CD14-positive monocyte (primary cell): ENCODE results near the gene ARCN1. TPM values are rescaled to one million over a fixed set of nuclear protein-coding genes. Genes with fewer than 3 reads are reported as not detected.

Source experiments
- DNase-seq, 3 donors: peaks; one replicate each; pipeline ENCODE4 v3.0.0-alpha.2; 2011 to 2022
- H2AFZ ChIP-seq: 2 replicates; pipeline ENCODE4 v1.6.0; 2012; ENCODE audit warnings: mild to moderate bottlenecking, low read depth, low read length, inconsistent platforms; ENCODE audit not compliant: insufficient read depth, poor library complexity, severe bottlenecking
- H3K27ac ChIP-seq, 2 donors: 1 replicate in 1 of 2; 2 replicates in 1 of 2; pipeline ENCODE4 v1.5.1; 2012 to 2013; ENCODE audit warnings: low read length in 2 of 2, control low read depth in 1 of 2, inconsistent platforms in 1 of 2, low read depth in 1 of 2, mild to moderate bottlenecking in 1 of 2
- H3K27me3 ChIP-seq, 2 donors: one replicate each; pipeline versions ENCODE4 v1.6.0 to v1.6.1; 2011 to 2013; ENCODE audit warnings: low read length in 2 of 2; ENCODE audit not compliant: control insufficient read depth in 2 of 2, insufficient read depth in 2 of 2
- H3K36me3 ChIP-seq, 2 donors: replicated peaks in 1 of 2; 1 replicate in 1 of 2; 2 replicates in 1 of 2; pipeline versions ENCODE4 v1.5.1 to v1.6.1; 2012 to 2013; ENCODE audit warnings: low read length in 2 of 2, control low read depth in 1 of 2, inconsistent platforms in 1 of 2, mild to moderate bottlenecking in 1 of 2; ENCODE audit not compliant: insufficient read depth in 2 of 2, control insufficient read depth in 1 of 2
- H3K4me1 ChIP-seq, 2 donors: 1 replicate in 1 of 2; 2 replicates in 1 of 2; pipeline versions ENCODE4 v1.5.1 to v1.6.1; 2012 to 2013; ENCODE audit warnings: low read length in 2 of 2, control low read depth in 1 of 2, inconsistent platforms in 1 of 2, mild to moderate bottlenecking in 1 of 2, moderate library complexity in 1 of 2; ENCODE audit not compliant: insufficient read depth in 2 of 2, control insufficient read depth in 1 of 2
- H3K4me2 ChIP-seq: replicated peaks from 2 replicates; pipeline ENCODE3; 2012; ENCODE audit warnings: low read length, moderate library complexity, mild to moderate bottlenecking; ENCODE audit not compliant: poor library complexity, severe bottlenecking; ENCODE audit errors: extremely low read depth
- H3K4me3 ChIP-seq, 3 experiments: fragments of 200-600 bp in 1 of 3; sonication (generic) in 1 of 3; replicated peaks in 1 of 3; 1 replicate in 2 of 3; 2 replicates in 1 of 3; pipeline ENCODE4 v1.5.1; 2011 to 2013; ENCODE audit warnings: low read length in 3 of 3, mild to moderate bottlenecking in 3 of 3, control low read depth in 2 of 3, low read depth in 2 of 3, inconsistent platforms in 1 of 3, moderate library complexity in 1 of 3
- H3K79me2 ChIP-seq: 2 replicates; pipeline ENCODE4 v1.6.0; 2012; ENCODE audit warnings: mild to moderate bottlenecking, control low read depth, inconsistent platforms, low read length, moderate library complexity; ENCODE audit not compliant: insufficient read depth
- H3K9ac ChIP-seq: 2 replicates; pipeline ENCODE4 v1.6.0; 2017; ENCODE audit warnings: low read length, mild to moderate bottlenecking; ENCODE audit not compliant: insufficient read depth, poor library complexity, severe bottlenecking
- H3K9me3 ChIP-seq, 2 donors: replicated peaks in 1 of 2; 1 replicate in 1 of 2; 2 replicates in 1 of 2; pipeline versions ENCODE4 v1.5.1 to v1.6.1; 2012 to 2013; ENCODE audit warnings: low read length in 2 of 2, control low read depth in 1 of 2; ENCODE audit not compliant: control insufficient read depth in 1 of 2, insufficient read depth in 1 of 2
- H4K20me1 ChIP-seq: 2 replicates; pipeline ENCODE4 v1.6.0; 2012; ENCODE audit warnings: mild to moderate bottlenecking, low read length, control low read depth, moderate library complexity; ENCODE audit not compliant: insufficient read depth
- H3K27ac Mint-ChIP-seq, 7 donors: one replicate each; pipeline ENCODE4 v1.8.0; 2020; ENCODE audit warnings: mild to moderate bottlenecking in 7 of 7, mixed read lengths in 7 of 7, moderate library complexity in 6 of 7, inconsistent platforms in 2 of 7
- H3K27me3 Mint-ChIP-seq, 3 donors: one replicate each; pipeline ENCODE4 v1.8.0; 2021 to 2022; ENCODE audit warnings: low read depth in 3 of 3, mild to moderate bottlenecking in 3 of 3, mixed read lengths in 3 of 3, moderate library complexity in 3 of 3, inconsistent platforms in 1 of 3
- H3K36me3 Mint-ChIP-seq, 2 donors: one replicate each; pipeline ENCODE4 v1.8.0; 2020; ENCODE audit warnings: mixed read lengths in 2 of 2, inconsistent platforms in 1 of 2, mild to moderate bottlenecking in 1 of 2
- H3K4me1 Mint-ChIP-seq: one replicate; pipeline ENCODE4 v1.8.0; 2020; ENCODE audit warnings: mild to moderate bottlenecking, mixed read lengths
- H3K4me3 Mint-ChIP-seq, 2 donors: one replicate each; pipeline ENCODE4 v1.8.0; 2020; ENCODE audit warnings: mild to moderate bottlenecking in 2 of 2, mixed read lengths in 2 of 2, moderate library complexity in 1 of 2
- H3K9me3 Mint-ChIP-seq, 7 donors: one replicate each; pipeline ENCODE4 v1.8.0; 2020 to 2022; ENCODE audit warnings: mixed read lengths in 7 of 7, mild to moderate bottlenecking in 6 of 7, moderate library complexity in 6 of 7, inconsistent platforms in 2 of 7
- WGBS: methylation state at CpG from one replicate; pipeline ENCODE4 v1.1.5; 2013; ENCODE audit warnings: missing lambda C conversion rate; ENCODE audit not compliant: insufficient coverage; 5-methylcytosine and 5-hydroxymethylcytosine counted together
- intact Hi-C, 2 donors: fragments of 100-400 bp; cut with micrococcal nuclease; formaldehyde crosslinking; loops; one replicate each; pipeline versions ENCODE4 v1.15.0 to v1.15.1; 2023
- polyA plus RNA-seq, 3 donors: library from polyadenylated mRNA; depleted of rRNA in 1 of 3; unstranded in 2 of 3; stranded (reverse) in 1 of 3; fragments of 300-500 nt in 2 of 3; fragments of >200 nt in 1 of 3; fragmentation: Illumina TruSeq in 2 of 3; gene quantifications; 1 replicate in 2 of 3; 2 replicates in 1 of 3; pipeline ENCODE4 v1.2.3, GENCODE V29; 2012 to 2021
- TF ChIP-seq, protein P1 (sequence below): fragments of 200-600 bp; IDR thresholded peaks from one replicate; pipeline ENCODE4 v1.8.0; 2022; ENCODE audit warnings: antibody characterized with exemption, mild to moderate bottlenecking

ARCN1 gene
- polyA plus RNA-seq, 3 donors = 36.1 to 101 (median 79.7) TPM

GRCh38 chr11:118606157-118606843 lies 34.1 kb downstream of the ARCN1 start:
- Mint-ChIP-seq H3K4me1 (peaks cover 32% of the 10 kb centered on the region), H3K9me3 (peaks cover 0 to 17% (median 11%) of the 10 kb centered on the region in 7 donors), H3K4me3 (peak overlapping the region in 1 of 2 donors; percentile 85), H3K27me3 (peaks cover 48 to 63% (median 56%) of the 10 kb centered on the region in 3 donors), H3K27ac (no peak overlapping the region), H3K36me3 (peaks cover 30 to 33% of the 10 kb centered on the region in 2 donors)
- H3K9me3 ChIP-seq = peaks cover 0 to 12% of the 10 kb centered on the region in 2 donors
- H3K27me3 ChIP-seq = peaks cover 43 to 63% of the 10 kb centered on the region in 2 donors
- intact Hi-C loops = no loop called here
- H4K20me1 ChIP-seq = no peaks in the 10 kb centered on the region
- H3K27ac ChIP-seq = no peak overlapping the region
- H3K36me3 ChIP-seq = peaks cover 18 to 21% of the 10 kb centered on the region in 2 donors
- peaks cover 35% of the 10 kb centered on the region in 2 donors for H3K4me1 ChIP-seq
- TF ChIP-seq, protein P1, sequence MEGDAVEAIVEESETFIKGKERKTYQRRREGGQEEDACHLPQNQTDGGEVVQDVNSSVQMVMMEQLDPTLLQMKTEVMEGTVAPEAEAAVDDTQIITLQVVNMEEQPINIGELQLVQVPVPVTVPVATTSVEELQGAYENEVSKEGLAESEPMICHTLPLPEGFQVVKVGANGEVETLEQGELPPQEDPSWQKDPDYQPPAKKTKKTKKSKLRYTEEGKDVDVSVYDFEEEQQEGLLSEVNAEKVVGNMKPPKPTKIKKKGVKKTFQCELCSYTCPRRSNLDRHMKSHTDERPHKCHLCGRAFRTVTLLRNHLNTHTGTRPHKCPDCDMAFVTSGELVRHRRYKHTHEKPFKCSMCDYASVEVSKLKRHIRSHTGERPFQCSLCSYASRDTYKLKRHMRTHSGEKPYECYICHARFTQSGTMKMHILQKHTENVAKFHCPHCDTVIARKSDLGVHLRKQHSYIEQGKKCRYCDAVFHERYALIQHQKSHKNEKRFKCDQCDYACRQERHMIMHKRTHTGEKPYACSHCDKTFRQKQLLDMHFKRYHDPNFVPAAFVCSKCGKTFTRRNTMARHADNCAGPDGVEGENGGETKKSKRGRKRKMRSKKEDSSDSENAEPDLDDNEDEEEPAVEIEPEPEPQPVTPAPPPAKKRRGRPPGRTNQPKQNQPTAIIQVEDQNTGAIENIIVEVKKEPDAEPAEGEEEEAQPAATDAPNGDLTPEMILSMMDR = no peak
- no peaks in the 10 kb centered on the region for H3K79me2 ChIP-seq
- no peak overlapping the region for H2AFZ ChIP-seq
- WGBS = 90% methylated on average over 2 of the region's 7 CpGs
- no peak overlapping the region for H3K4me3 ChIP-seq
- H3K4me2 ChIP-seq = no peak overlapping the region
- no peak overlapping the region for H3K9ac ChIP-seq
- no peak for DNase-seq

DNA sequence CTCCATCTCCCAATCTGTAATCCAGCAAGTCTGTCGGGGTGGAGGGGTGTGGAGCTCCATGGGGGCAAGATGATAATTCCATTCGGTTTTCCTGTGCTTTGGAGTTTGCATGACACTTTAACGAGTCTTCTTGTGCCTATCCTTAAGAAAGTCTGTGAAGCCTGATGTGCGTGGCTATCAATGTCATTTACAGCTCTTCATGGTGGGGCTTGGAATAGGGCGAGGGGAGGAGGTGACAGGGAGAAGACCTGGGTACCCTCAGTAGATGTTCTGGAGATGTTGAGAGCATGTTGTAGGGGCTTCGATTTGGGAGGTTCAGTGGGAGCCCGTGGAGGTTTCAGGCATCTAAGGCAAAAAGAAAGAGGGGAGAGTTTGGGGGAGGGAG lies 34.6 kb downstream of the ARCN1 start:
- intact Hi-C loops = no loop called here
- Histone ChIP-seq H2AFZ (no peak overlapping the region), H3K9me3 (peaks cover 0 to 12% of the 10 kb centered on the region in 2 donors), H3K36me3 (peaks cover 13 to 16% of the 10 kb centered on the region in 2 donors), H3K27me3 (peaks cover 46 to 68% of the 10 kb centered on the region in 2 donors), H3K4me2 (no peak overlapping the region), H3K27ac (no peak overlapping the region), H4K20me1 (no peaks in the 10 kb centered on the region), H3K4me1 (peaks cover 35% of the 10 kb centered on the region in 2 donors), H3K79me2 (no peaks in the 10 kb centered on the region), H3K9ac (no peak overlapping the region), H3K4me3 (no peak overlapping the region)
- no peak overlapping the region for H3K27ac Mint-ChIP-seq
- peaks cover 33% of the 10 kb centered on the region for H3K4me1 Mint-ChIP-seq
- H3K36me3 Mint-ChIP-seq = peaks cover 25 to 28% of the 10 kb centered on the region in 2 donors
- TF ChIP-seq, protein P1 = no peak
- H3K27me3 Mint-ChIP-seq = peaks cover 51 to 67% (median 61%) of the 10 kb centered on the region in 3 donors
- peaks cover 0 to 17% (median 12%) of the 10 kb centered on the region in 7 donors for H3K9me3 Mint-ChIP-seq
- no peak for DNase-seq
- 90% methylated on average over 6 of the region's 7 CpGs for WGBS
- peak overlapping the region in 1 of 2 donors; percentile 85 for H3K4me3 Mint-ChIP-seq
